Stimulated activated CD8-positive, alpha-beta memory T cell treated with anti-CD3 and anti-CD28 coated beads, Interleukin-4, amount 100 ng/mL, for 4 hours (primary cell): ENCODE measurements around the gene ADCYAP1R1.

ENCODE experiments used
- DNase-seq, 2 donors: peaks; one replicate each; pipeline ENCODE4 v3.0.0-alpha.2; 2020; ENCODE audit warnings: low read depth in 2 of 2, low spot score in 1 of 2

ADCYAP1R1 gene

GRCh38 chr7:31036924-31037323 is 15.2 kb upstream of the ADCYAP1R1 start:
- no peak for DNase-seq

GRCh38 chr7:31043051-31043471 is 9.0 kb upstream of the ADCYAP1R1 start:
- DNase-seq: no peak

- DNase-seq: no peak
These were observed 7.6 kb upstream of the ADCYAP1R1 start for GRCh38 chr7:31044529-31044928.

- DNase-seq: no peak
These were observed 5.4 kb upstream of the ADCYAP1R1 start for GRCh38 chr7:31046723-31047122.

- DNase-seq: no peak
These were observed 4.6 kb upstream of the ADCYAP1R1 start for GRCh38 chr7:31047313-31048146.

- no peak for DNase-seq
These were observed 2.9 kb upstream of the ADCYAP1R1 start for GRCh38 chr7:31049005-31049765.

- DNase-seq: no peak
These were observed 356 bp downstream of the ADCYAP1R1 start for GRCh38 chr7:31052487-31052840.

GRCh38 chr7:31052841-31053601 is 913 bp downstream of the ADCYAP1R1 start:
- no peak for DNase-seq

GRCh38 chr7:31053986-31054385 is 1.9 kb downstream of the ADCYAP1R1 start:
- no peak for DNase-seq

GRCh38 chr7:31054608-31055278 is 2.6 kb downstream of the ADCYAP1R1 start:
- no peak for DNase-seq

GRCh38 chr7:31055471-31055870 is 3.4 kb downstream of the ADCYAP1R1 start:
- no peak for DNase-seq

- no peak for DNase-seq
These were observed 4.8 kb downstream of the ADCYAP1R1 start for GRCh38 chr7:31056775-31057346.

- no peak for DNase-seq
These were observed 6.0 kb downstream of the ADCYAP1R1 start for GRCh38 chr7:31058122-31058521.

GRCh38 chr7:31058688-31059087 is 6.6 kb downstream of the ADCYAP1R1 start:
- DNase-seq: no peak

- no peak for DNase-seq
These were observed 7.4 kb downstream of the ADCYAP1R1 start for GRCh38 chr7:31059551-31059950.

- DNase-seq: no peak
These were observed 9.1 kb downstream of the ADCYAP1R1 start for GRCh38 chr7:31061185-31061584.

GRCh38 chr7:31062746-31063435 is 10.8 kb downstream of the ADCYAP1R1 start:
- no peak for DNase-seq

- DNase-seq: no peak
These were observed 13.0 kb downstream of the ADCYAP1R1 start for GRCh38 chr7:31065021-31065593.

GRCh38 chr7:31065840-31066239 is 13.7 kb downstream of the ADCYAP1R1 start:
- DNase-seq: no peak
